Lung (tissue), 12 donors: Measurements from ENCODE around the gene RGL1. TPM values are rescaled to one million over a fixed set of nuclear protein-coding genes. Genes with fewer than 3 reads are reported as not detected.

Source experiments
- ATAC-seq: fragments of 200-7000 bp; cut with Tn5 transposase; one replicate; pipeline ENCODE4 v1.9.1; 2020; ENCODE audit warnings: moderate number of reproducible peaks; ENCODE audit not compliant: insufficient read depth, low FRiP score
- DNase-seq, 3 donors: peaks; one replicate each; pipeline ENCODE4 v3.0.0-alpha.2; 2013 to 2017
- H3K27ac ChIP-seq, 2 donors: one replicate each; pipeline ENCODE4 v1.5.1; 2013; ENCODE audit warnings: mild to moderate bottlenecking in 2 of 2, moderate library complexity in 2 of 2, control low read depth in 1 of 2, inconsistent platforms in 1 of 2, low read depth in 1 of 2, low read length in 1 of 2
- H3K27me3 ChIP-seq, 3 donors: one replicate each; pipeline ENCODE4 v1.5.1; 2013; ENCODE audit warnings: low read length in 2 of 3; ENCODE audit not compliant: control insufficient read depth in 3 of 3, insufficient read depth in 3 of 3
- H3K36me3 ChIP-seq, 4 donors: one replicate each; pipeline ENCODE4 v1.5.1; 2013; ENCODE audit warnings: low read length in 4 of 4, mild to moderate bottlenecking in 1 of 4, moderate library complexity in 1 of 4; ENCODE audit not compliant: control insufficient read depth in 4 of 4, insufficient read depth in 4 of 4
- H3K4me1 ChIP-seq, 5 donors: one replicate each; pipeline ENCODE4 v1.5.1; 2013; ENCODE audit warnings: low read length in 5 of 5, mild to moderate bottlenecking in 2 of 5, moderate library complexity in 1 of 5; ENCODE audit not compliant: control insufficient read depth in 5 of 5, insufficient read depth in 5 of 5
- H3K4me3 ChIP-seq: one replicate; pipeline ENCODE4 v1.5.1; 2013; ENCODE audit warnings: mild to moderate bottlenecking, control low read depth, moderate library complexity
- H3K9ac ChIP-seq, 2 donors: one replicate each; pipeline ENCODE4 v1.5.1; 2013; ENCODE audit warnings: low read length in 2 of 2, control low read depth in 1 of 2; ENCODE audit not compliant: insufficient read depth in 1 of 2
- H3K9me3 ChIP-seq, 4 donors: one replicate each; pipeline ENCODE4 v1.5.1; 2013; ENCODE audit warnings: low read length in 3 of 4, mild to moderate bottlenecking in 1 of 4, moderate library complexity in 1 of 4; ENCODE audit not compliant: control insufficient read depth in 4 of 4, insufficient read depth in 3 of 4
- CTCF ChIP-seq: IDR thresholded peaks from 2 replicates; pipeline ENCODE4 v1.5.1; 2012; ENCODE audit warnings: mild to moderate bottlenecking; ENCODE audit errors: control extremely low read depth, extremely low read depth
- WGBS, 2 donors: extraction: QIAGEN DNeasy Blood & Tissue Kit; methylation state at CpG; one replicate each; pipeline ENCODE4 v1.1.7; 2013; 5-methylcytosine and 5-hydroxymethylcytosine counted together
- polyA plus RNA-seq, 2 donors: library from polyadenylated mRNA; stranded (reverse); fragments of 200-250 nt; gene quantifications; one replicate each; pipeline ENCODE4 v1.2.1, GENCODE V29; 2013
- total RNA-seq, 2 donors: library from RNA; depleted of rRNA in 1 of 2; stranded (reverse); fragments of >200 nt in 1 of 2; gene quantifications; one replicate each; pipeline ENCODE4 v1.2.1, GENCODE V29; 2014 to 2021
- donor health status: control.
- donor health status: control.
- donor health status: Bipolar disorder and iron deficiency.
- donor health status: healthy.
- donor health status: DM: yes; HTN: yes; CAD: no.

The RGL1 gene
- total and polyA plus RNA-seq, 4 donors, result 9.6 to 49.4 (median 35.2) TPM

DNA sequence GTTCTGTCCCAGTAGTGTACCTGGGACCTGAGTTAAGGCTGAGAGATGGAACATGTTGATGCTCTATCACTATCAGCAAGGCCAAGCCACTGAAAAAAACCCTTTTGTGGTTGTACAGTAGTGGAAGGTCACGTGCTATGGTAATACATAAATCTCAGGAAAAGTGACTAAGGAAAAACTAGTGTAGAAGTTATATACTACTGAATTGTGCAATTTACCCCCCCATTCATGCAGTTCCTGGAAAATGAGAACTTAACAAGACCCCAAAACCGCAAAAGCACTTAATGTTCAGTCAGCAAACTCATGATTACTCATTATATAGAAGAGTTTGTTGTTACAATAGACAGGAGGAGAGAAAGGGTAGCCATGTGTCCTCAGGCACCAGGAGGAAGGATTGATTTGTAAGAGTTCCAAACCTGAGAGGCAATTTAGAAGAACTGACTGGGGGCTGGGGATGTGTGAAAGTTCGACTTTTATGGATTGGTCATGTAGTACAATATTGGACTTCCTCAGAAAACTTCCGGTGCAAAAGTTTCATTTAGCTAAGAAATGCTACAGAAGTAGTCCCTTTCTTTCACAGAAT is 91.6 kb downstream of the RGL1 start:
- 26 to 63% methylated on average over 4 of the region's 4 CpGs for WGBS, 2 donors
- no peak for DNase-seq
- Histone ChIP-seq H3K27me3 (no peaks in the 10 kb centered on the region), H3K27ac (no peak overlapping the region), H3K36me3 (peaks cover 20 to 62% (median 29%) of the 10 kb centered on the region in 4 donors), H3K4me3 (no peak overlapping the region), H3K4me1 (peaks cover 0 to 5% (median 3%) of the 10 kb centered on the region in 5 donors), H3K9ac (no peak overlapping the region), H3K9me3 (no peaks in the 10 kb centered on the region)
- TF ChIP-seq CTCF, result no peak
- no peak for ATAC-seq

DNA sequence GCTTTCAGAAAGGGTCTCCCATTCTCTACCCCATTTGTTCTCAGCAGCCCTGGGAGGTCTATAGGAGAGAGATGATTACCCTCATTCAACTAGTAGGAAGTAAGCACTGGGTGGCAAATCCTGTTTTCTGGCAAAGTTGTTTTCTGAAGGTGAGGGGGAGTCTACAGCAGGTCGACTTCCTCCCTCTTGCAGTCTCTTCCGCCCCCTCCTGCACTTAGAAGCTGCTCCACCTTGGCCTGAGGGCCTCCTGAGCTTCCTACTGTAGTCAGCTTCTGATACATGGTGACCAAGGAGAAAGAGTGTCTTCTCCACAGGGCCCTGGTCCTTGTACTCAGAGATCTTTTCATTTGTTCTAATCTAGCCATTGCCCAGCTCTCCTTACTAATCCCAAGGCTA is 93.1 kb downstream of the RGL1 start:
- no peaks in the 10 kb centered on the region for H3K27me3 ChIP-seq
- peaks cover 0 to 5% (median 0%) of the 10 kb centered on the region in 5 donors for H3K4me1 ChIP-seq
- H3K4me3 ChIP-seq, result no peak overlapping the region
- H3K27ac ChIP-seq, result no peak overlapping the region
- no peak for ATAC-seq
- DNase-seq, result no peak
- no peak for TF ChIP-seq CTCF
- no peaks in the 10 kb centered on the region for H3K9me3 ChIP-seq
- peaks cover 16 to 59% (median 29%) of the 10 kb centered on the region in 4 donors for H3K36me3 ChIP-seq
- H3K9ac ChIP-seq, result no peak overlapping the region
- WGBS, 2 donors, result 51 to 73% methylated on average over 2 of the region's 2 CpGs

DNA sequence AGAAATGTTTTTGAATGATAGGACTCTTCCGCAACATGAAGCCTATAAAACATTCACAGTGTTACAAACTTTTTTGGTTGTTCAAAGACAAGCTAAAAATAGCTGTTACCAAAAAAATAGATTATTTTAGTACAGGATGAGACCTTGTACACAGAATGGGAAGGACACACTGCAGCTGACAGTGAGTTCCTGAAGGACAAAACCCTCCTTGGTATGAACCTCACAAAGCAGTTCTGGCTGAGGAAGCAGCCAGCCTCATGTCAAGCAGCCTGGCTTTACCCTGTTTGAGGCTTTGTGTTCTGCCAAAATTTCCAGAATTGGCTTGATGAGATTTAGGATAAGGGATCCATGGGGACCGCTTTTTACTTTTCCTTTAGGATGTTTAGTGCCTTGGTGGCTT is 93.7 kb downstream of the RGL1 start:
- Histone ChIP-seq H3K27ac (no peak overlapping the region), H3K9ac (no peak overlapping the region), H3K4me1 (peaks cover 0 to 5% (median 0%) of the 10 kb centered on the region in 5 donors), H3K36me3 (peaks cover 16 to 57% (median 28%) of the 10 kb centered on the region in 4 donors), H3K27me3 (no peaks in the 10 kb centered on the region), H3K4me3 (no peak overlapping the region), H3K9me3 (no peaks in the 10 kb centered on the region)
- TF ChIP-seq CTCF, result no peak
- 64 to 68% methylated on average over 2 of the region's 2 CpGs for WGBS, 2 donors
- DNase-seq, result no peak
- ATAC-seq, result no peak
